DMS53 treated with DMSO at 0.1 percent for 48 hours (cell line): ENCODE results near the gene FRMD5.
"Not testable (repeated sequence)": the region's sequence is repeated elsewhere in the genome, so short reads cannot be mapped to it uniquely, and the experiment has no call there.

ENCODE experiments used
- DNase-seq: peaks from one replicate; lab custom pipeline; 2025; ENCODE audit not compliant: unreplicated experiment; lab: John Stamatoyannopoulos, UW

The FRMD5 gene

DNA sequence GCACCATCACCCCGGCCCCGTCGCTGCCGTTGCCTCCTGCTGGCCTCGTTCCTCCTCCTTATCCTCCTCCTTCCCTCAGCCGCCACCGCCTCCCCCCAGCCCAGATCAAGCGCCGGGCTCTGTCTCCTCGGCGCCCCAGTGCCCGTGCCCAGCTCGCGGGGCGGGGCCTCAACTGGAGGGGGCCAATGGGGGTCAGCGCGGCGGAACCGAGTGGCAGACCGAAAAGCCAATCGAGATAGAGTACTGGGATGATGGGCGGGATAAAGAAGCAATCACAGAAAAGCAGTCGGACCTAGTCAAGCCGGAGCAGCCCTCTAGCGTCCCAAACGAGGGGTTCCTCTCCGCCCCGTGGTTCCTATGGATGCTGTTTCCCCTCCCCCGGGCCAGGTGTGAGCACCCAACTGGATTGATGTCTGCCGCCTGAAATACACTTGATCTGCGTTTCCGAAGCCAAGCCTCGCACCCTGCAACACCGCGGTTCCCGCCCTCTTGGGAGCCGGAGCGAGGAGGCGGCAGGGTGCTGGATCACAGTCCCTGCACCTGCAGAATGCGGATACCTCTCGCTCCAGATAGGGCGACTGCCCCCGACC, at the start of gene FRMD5:
Gene FRMD5, minus strand, starts transcription at position 121 of the 590 bp plus-strand sequence.
- peak; percentile 91 for DNase-seq

DNA sequence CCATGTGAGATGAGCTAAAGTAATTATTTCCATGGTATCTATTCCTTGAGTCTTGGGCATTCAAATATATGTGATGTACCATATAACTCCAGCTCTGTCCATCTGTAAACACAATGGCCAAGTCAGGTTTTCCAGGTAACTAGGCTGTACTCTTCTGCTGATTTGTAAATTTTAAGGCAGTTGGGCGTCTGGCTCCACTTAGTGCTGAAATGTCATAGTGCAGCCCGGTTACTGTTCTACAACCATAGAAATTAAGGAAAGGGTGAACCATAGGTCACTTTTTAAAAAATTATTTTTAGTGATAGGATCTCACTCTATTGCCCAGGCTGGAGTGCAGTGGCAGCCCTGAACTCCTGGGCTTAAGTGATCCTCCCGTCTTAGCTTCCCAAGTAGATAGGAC, 48.8 kb upstream of the FRMD5 start:
- DNase-seq: no peak

DNA sequence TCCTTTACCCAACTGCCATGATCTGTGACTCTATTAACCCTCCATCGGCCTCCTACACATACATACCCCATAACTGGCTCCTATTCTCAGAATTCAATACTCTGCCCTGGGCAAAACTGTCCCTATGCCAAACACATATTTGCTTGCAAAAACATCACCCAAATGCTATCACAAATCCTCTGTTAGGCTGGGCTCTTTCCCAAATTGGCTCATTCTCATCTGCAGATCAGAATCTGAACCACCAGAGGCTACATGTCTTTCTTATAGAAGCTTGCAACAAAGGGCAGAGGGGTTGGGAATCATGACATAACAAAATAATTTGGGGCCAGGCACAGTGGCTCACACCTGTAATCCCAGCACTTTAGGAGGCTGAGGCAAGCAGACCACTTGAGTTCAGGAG, 48.1 kb upstream of the FRMD5 start:
- no peak for DNase-seq

DNA sequence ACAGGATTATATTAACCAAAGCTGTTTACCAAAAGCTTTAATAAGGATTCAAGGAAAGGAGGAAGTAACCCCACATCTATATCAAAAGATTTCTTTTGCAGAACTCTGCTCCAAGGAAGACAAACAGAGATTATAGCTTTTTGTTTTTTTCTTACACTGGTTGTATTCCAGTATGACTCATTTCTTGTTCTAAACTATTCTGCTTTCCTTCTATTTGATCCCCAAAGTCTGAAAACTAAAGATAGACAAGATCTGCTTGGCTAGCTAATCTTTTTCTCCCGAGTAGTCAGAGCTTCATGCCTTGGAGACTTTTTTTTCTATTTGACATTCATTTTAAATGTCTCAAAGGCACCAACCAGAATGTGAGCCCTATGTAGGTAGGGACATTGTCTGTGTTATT, 36.8 kb upstream of the FRMD5 start:
- DNase-seq: no peak

DNA sequence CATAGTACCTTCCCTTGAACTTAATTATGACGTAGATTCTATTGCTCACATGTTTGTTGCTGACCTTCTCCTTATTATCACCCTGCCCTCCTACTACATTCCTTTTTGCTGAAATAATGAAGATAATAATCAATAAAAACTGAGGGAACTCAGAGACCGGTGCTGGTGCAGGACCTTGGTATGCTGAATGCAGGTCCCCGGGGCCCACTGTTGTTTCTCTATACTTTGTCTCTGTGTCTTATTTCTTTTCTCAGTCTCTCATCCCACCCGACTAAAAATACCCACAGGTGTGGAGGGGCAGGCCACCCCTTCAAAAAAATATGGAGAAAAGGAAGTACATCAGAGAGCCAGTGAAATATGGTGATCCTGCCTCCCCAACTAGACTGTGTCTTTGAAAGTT, 34.2 kb upstream of the FRMD5 start:
- not testable (repeated sequence) for DNase-seq

DNA sequence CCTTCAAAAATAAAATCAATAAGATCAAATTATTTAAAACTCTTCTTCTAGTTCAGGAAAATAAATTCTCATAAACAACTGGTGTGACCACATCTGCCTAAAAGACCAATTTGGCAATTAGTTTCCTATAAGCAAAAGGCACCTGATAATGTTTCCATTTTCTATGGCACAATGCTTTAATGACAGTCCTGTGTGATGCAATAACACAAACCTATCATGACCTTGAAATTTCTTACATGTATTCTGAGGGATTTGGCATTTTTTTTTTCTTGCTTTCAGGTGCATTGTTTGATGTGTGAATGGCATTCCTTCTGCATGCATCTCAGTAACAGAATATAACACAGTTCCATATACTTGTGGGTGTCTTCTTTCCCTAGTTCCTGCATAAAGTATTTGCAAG, 32.5 kb upstream of the FRMD5 start:
- no peak for DNase-seq

DNA sequence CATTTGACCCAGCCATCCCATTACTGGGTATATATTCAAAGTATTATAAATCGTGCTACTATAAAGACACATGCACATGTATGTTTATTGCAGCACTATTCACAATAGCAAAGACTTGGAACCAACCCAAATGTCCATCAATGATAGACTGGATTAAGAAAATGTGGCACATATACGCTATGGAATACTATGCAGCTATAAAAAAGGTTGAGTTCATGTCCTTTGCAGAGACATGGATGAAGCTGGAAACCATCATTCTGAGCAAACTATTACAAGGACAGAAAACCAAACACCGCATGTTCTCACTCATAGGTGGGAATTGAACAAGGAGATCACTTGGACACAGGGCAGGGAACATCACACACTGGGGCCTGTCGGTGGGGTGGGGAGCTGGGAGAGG, 31.9 kb upstream of the FRMD5 start:
- not testable (repeated sequence) for DNase-seq

DNA sequence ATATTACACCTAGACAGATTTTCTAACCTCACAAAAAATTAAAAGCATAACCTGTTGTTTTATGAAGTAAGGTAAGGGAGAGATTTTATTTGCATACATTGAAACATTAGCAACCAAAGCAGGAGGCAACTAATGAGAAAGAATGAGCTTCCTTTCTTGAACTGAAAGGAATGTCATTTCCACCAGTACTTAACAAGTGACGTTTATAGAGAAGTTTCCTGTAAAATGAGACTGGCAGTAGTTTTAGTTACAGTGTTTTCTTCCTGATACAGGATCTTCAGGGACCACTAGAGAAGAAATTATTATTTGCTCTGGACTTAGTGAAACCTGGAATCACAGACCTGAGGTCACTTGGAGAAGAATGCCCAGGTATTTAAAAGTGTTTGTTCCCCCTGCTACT, 27.4 kb upstream of the FRMD5 start:
- DNase-seq: no peak

DNA sequence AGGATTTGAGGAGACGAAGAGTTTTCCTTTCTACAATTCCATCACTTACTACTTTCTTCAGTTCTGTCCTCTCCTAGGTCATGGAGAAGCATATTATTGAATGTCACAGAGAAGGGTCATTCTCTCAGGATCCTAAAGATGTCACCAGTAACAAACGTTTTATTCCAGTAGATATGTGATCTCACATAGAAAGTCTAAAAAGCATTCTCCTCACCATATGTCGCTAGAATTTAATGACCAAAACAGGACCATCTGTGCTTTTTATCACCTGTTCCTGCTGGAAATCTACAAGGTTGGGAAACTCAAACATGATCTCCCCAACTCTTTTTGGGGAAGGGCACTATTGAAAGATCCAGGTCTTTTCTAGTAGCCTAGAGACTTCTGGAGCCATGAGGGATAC, 24.0 kb upstream of the FRMD5 start:
- no peak for DNase-seq

DNA sequence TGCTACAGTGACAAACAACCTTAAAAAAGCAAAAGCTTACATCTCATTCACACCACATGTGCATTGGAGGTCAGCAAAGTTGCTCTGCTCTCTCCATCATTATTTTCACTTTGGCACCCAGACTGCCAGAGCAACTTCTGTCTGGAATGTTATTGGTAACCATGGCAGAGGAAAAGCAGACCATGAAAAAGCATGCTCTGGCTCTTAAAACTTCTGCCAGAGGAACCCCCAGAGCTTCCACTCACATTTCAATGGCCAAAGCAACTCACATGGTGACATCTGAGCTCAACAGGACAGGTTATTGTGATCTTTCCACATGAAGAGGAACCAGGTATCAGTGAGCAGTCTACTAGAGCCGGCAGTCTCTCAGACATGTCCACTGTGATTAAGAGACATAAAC, 21.9 kb upstream of the FRMD5 start:
- no peak for DNase-seq

DNA sequence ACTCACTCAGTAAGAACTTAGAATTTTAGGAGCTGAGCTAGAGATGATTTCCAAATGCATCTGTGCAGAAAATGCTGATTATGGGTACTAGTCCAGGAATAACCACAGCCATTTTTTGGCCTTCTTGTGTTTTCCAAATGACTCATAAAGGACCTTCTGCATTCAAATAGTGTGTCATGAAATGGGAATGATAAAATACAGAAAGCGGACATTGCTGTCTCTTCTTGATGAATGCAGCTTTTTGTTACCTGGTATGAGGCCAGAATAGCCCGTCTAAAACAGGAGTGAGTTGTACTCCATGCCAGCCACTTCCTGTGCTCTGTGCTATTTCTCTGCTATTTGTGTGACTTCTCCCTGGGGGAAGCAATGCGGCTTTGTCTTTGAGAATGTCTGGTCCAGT, 20.5 kb upstream of the FRMD5 start:
- DNase-seq: peak; percentile 3

DNA sequence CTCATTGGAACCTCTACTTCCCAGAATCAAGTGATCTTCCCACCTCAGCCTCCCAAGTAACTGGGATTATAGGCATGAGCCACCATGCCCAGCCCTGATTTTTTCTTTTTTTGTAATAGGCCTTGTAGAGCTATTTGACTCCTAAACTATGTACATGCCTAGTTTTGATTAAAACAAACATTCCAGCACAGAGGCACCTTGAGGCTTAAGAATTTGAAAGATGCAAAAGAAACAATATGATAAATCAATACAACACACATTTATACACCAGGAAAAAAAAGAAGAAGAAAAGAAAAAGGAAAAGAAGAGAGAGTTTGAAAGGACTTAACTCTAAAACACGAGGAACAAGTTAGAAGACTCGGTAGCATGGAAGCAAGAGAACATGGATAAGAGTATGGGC, 13.9 kb upstream of the FRMD5 start:
- no peak for DNase-seq

DNA sequence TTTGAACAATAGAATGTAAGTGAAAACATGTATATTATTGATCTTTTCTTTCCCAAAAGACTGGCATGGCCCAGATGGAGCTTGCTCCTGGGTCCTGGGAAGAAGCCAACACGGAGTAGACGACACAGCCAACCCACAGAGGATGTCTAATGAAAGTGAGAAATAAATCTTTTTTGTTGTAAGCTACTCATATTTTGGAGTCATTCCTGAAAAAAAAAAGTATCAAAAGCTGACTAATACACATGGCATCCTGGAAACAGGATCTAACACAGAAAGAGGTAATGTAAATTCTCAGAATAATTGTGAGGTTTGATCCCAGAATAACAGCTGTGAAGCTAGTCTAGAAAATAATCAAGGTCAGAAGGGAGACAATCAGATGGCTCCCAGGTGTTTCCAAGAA, 12.6 kb upstream of the FRMD5 start:
- no peak for DNase-seq

DNA sequence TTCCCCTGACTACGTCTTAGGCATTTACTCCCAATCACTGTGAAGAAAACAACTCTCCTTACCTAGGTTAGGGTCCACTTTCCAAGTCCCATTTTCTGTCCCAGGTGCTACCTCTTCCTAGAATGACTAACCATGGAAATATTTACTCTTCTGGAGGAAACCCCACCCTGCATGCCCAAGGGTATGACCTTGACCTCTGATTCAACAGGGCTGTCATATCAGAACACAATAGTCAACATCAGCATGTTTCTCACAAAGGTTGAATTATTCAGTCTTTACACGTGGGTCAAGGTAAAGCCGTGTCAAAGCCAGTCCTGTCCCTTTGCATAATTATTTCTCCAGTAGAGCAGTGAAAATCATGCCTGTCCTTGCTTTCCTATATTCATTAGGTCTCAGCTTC, 4.3 kb upstream of the FRMD5 start:
- no peak for DNase-seq

DNA sequence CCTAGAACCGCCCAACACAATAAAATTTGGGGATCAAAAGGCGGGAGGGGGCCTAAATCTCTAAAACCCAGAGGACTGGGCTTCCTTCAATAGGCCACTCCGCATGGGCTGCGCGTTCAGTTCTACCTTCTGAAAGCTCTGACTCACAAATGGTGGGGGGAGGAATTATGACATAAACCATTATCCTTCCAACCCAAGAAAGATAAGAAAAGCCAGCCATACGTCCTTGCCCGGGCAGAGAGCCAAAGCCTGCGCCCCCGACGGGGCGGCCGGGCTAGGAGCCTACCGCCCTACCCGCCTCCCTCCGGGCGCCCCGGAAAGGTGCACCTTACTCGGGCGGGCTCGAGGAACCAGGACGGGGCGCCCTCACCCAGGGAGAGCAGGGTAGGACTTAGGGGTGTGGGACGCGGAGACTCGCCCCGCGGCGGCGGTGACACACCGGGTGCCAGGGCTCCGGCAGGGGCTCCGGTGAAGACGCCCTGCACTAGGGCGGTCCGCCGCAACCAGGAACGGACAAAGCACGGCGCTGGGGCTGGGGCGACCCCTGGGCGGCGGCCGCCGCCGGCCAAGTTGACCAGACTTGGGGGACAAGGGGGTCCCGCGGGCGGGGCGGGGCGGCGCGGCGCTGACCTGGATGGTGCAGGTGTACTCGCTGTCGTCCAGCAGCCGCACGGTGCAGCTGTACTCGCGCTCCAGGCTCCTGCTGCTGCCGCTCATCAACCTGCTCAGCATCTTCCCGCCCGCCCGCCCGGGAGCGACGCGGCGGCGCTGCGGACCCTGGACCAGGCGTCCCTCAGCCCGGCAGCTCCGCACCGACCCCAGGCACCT, 534 bp downstream of the FRMD5 start:
- peak; percentile 51 for DNase-seq

DNA sequence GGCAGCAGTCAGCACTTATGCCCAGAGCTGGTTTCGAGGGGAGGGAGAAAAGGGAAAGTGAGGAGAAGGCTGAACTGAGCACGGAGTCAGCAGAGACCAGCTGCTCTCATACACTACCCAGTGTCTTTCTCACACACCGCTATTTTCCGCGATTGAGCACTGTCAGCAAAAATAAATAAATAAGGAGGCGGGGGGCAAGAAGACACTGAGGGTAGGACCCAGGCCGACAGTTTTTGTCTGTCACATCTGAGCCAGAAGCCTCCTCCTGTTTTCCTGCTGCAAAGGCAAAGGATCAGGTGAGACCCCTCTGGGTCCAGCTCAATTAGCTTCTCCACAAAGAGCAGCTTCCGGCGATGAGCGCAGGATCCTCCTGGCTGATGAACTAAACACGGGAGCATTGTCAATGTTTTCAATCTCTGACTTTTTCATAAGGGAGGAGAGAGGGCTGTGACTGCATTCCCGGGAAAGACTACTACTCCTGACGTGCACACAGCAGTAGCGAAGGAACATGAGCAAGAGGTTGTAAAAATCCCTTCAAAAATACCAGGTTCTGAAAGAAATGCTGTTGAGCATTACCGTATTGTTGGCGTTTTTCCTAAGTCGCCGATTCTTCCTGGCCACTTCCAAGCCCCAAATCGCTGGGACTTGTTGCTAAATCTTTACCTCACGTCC, 1.3 kb downstream of the FRMD5 start:
- peak; percentile 15 for DNase-seq

DNA sequence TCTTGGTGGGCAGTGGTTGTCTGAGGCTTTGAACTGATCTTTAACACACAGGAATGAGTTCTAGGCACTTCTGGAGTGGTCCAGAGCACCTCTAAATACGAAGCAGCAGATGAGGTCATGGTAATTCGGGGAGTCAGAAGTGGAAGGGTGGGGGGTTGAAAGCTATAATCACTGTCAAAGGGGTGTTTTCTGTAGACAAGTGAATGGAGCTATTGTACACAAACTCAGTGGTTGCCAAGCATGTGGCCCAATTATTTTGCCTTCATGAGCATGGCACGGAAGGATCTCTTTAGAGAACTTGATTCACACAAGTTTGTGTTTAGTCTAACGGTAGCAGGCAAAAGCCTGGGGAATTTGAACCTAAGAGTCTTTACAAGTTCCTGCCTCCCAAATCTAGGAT, 6.3 kb downstream of the FRMD5 start:
- DNase-seq: no peak

DNA sequence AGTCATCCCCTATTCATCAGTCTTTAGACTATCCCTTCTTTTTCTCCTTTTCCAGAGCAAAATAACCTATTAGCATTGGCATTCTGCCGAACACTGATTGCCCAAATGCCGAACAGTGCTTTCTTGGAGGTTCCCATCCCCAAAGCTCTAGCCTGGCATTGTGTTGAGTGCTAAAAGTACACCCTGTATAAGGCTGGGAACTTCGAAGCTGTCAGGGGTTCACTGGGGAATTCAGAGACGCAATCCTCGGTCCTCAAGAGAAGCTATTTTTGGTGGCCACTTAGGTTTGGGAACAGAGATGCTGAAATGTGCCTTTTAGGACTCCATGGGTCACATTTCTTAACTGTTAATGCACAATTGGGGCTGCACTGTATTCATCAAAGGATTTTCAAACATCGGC, 8.4 kb downstream of the FRMD5 start:
- no peak for DNase-seq

DNA sequence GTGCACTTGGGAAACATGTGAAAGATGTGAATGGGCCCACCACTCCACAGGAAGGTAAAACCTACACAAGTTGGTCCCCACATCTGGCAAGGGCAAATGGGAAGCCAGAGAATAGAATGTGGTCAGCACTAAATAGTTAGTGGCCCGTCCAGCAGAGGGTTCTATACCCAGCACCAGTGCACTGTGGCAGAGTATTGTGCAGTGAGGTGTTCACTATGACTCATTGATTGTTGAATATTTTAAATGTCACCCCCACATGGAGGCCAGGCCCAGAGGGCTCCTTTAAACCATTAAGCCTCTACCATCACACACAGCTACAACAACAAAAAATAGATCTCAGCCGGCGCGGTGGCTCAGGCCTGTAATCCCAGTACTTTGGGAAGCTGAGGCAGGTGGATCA, 11.7 kb downstream of the FRMD5 start:
- no peak for DNase-seq

DNA sequence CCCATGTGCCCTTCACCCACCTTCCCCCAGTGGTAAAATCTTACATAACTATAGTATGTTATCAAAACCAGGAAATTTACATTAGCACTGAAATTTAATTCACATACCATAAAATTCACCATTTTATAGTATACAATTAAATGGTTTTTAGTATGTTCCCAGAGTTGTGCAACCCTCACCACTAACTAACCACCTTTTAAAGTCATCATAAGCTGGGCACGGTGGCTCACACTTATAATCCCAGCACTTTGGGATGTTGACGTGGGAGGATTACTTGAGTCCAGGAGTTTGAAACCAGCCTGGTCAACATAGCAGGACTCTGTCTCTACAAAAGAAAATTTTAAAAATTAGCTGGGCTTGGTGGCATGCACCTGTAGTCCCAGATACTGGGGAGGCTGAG, 13.7 kb downstream of the FRMD5 start:
- no peak for DNase-seq

DNA sequence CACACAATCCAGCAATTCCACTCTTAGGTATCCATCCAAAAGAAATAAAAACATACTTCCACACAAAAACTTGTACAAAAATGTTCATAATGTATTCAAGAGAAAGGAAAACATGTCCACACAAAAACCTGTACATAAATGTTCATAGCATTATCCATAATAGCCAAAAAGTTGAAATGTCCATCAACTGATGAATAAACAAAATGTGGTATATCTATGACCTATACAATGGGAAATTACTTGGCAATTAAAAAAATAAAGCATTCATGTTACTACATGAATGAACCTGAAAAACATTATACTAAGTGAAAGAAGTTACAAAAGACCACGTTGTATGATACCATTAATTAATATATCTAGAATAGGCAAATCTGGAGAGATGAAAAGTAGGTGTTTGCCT, 17.9 kb downstream of the FRMD5 start:
- no peak for DNase-seq

DNA sequence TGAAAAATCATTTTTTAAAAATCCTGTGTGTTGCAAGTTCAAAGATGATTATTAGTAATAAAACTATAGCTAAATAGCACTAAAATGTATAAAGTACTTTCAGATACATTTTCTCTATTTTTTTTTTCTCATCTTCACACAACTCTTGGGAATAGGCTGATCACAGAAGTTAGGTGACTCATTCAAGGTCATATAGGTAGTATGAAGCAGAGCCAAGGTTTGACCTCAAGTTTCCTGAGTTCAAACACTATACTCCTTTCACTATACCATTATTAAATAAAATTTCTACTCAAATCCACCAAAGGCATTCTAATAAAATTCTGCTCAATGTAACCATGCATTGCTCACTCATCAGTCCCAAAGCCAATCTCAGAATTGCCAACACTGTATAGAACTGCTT, 21.3 kb downstream of the FRMD5 start:
- no peak for DNase-seq
